GM13977 (cell line): ENCODE measurements around the gene HSPB1.
"Not testable (repeated sequence)": the region's sequence is repeated elsewhere in the genome, so short reads cannot be mapped to it uniquely, and the experiment has no call there.

Experiments used
- DNase-seq: peaks from one replicate; pipeline ENCODE4 v3.0.0; 2012; ENCODE audit warnings: low spot score
- in situ Hi-C: fragments of 300-500 bp; cut with MboI; formaldehyde crosslinking; loops from one replicate; pipeline ENCODE4 v1.12.0; 2022; ENCODE audit warnings: low sequenced_read_pairs, low pct_unique_long_range_greater_than_20kb, mixed read lengths, inconsistent platforms; ENCODE audit not compliant: unreplicated experiment
- TF ChIP-seq, protein P1 (sequence below): IDR thresholded peaks from 2 replicates; pipeline ENCODE4 v1.5.1; 2012; ENCODE audit warnings: mild to moderate bottlenecking, control low read depth; ENCODE audit not compliant: insufficient read depth; ENCODE audit errors: extremely low read depth, missing control alignments

The HSPB1 gene

DNA sequence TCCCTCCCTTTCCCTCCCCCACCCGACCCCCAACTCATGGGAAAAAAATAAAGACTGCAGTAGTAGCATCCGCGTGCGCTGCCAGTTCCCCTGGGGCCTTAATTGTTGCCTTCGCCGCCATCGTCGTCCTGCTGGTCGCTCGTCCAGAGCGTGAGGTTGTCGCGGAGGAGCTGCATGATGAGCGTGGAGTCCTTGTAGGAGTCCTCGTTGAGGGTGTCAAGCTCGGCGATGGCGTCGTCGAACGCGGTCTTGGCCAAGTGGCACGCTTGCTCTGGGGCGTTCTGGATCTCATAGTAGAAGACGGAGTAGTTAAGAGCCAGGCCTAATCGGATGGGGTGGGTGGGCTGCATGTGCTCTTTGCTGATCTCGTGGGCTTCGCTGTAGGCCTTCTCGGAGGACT is 27.0 kb downstream of the HSPB1 start:
- TF ChIP-seq, protein P1, sequence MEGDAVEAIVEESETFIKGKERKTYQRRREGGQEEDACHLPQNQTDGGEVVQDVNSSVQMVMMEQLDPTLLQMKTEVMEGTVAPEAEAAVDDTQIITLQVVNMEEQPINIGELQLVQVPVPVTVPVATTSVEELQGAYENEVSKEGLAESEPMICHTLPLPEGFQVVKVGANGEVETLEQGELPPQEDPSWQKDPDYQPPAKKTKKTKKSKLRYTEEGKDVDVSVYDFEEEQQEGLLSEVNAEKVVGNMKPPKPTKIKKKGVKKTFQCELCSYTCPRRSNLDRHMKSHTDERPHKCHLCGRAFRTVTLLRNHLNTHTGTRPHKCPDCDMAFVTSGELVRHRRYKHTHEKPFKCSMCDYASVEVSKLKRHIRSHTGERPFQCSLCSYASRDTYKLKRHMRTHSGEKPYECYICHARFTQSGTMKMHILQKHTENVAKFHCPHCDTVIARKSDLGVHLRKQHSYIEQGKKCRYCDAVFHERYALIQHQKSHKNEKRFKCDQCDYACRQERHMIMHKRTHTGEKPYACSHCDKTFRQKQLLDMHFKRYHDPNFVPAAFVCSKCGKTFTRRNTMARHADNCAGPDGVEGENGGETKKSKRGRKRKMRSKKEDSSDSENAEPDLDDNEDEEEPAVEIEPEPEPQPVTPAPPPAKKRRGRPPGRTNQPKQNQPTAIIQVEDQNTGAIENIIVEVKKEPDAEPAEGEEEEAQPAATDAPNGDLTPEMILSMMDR, result no peak
- in situ Hi-C loops, result no loop called here
- DNase-seq, result no peak

DNA sequence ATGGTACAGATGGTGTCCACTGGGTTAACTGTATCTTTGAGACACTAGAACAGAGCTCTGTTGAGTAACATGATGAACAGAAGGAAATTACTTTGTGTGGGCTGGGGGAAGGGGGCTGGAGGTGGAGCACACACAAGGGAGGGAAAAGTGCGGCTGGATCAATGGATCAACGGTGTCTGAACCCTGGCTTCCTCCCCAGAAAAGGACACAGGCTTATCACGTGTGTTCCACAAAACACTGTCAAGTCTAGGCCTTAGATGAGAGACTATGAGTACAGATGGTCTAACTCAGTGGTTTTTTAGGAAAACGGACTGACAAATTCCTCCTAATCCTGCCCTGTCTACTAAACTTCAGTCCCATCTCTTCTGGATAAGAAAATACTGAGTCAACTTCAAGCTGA is 27.8 kb downstream of the HSPB1 start:
- in situ Hi-C loops, result no loop called here
- DNase-seq, result no peak
- TF ChIP-seq, protein P1, result no peak

DNA sequence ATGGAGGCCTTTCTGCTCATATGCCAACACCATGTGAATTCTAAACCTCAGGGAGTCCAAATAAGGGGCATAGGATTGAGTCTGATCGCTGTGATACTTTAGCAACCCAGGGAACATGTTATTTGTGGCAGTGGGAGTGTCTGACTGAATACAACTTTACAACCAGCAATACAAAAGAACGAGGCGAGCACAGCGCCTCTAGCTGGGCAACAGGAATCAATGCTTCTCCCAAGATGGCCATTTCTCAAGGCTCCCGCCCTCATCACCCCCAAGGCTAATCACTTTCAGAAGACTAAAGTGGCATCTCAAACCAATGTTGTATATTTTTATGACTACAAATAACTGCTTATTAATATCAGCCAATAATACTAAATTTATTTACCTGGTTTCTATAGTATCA is 28.2 kb downstream of the HSPB1 start:
- in situ Hi-C loops, result no loop called here
- TF ChIP-seq, protein P1, result no peak
- DNase-seq, result no peak

DNA sequence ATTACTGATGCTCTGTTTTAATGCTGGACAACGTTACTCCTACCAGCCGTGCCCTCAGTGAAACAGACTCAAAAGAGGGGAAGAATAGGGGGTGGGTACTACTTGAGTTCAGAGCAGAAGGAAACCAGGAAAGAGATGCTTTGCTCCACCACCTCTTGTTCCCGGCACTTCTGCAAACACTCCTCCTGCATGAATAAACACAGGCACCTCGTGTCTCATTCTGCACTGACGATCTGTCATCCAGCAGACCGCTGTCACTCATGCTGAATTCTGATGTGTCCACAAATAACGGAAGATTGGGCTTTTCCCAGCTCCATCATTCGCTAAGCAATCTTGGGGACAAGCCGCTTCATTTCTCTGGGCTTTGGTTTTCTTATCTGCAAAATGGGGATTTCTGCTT is 29.6 kb downstream of the HSPB1 start:
- TF ChIP-seq, protein P1, result no peak
- no peak for DNase-seq
- in situ Hi-C loops, result no loop called here

DNA sequence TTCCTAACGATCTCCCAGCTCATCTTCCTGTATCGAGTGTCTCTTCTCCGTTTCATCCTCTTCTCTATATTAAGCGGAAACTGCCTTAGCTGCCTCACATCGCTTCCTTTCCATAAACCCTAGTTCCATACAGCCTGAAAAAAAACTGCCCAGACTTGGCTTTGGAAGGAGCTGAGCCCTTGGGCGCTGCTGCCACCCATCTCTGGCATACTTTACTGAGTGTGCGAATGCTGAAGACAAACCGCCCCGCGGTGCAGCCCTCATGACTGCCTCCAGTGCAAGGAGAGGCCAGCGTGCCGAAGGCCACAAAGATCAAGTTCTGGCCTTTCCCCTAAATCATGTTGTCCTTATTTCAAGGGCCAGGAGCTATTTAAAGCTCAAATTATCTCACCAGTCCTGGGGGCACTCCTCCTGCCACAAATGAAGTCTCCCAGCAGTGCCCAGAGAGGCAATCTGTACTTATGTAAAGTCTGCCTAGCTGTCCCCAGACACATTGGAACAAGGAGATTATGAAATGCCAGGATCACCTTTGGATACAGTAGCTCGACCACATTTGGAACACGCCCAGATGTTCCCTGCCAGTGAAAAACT is 31.1 kb downstream of the HSPB1 start:
- in situ Hi-C loops, result no loop called here
- no peak for DNase-seq
- TF ChIP-seq, protein P1, result no peak

DNA sequence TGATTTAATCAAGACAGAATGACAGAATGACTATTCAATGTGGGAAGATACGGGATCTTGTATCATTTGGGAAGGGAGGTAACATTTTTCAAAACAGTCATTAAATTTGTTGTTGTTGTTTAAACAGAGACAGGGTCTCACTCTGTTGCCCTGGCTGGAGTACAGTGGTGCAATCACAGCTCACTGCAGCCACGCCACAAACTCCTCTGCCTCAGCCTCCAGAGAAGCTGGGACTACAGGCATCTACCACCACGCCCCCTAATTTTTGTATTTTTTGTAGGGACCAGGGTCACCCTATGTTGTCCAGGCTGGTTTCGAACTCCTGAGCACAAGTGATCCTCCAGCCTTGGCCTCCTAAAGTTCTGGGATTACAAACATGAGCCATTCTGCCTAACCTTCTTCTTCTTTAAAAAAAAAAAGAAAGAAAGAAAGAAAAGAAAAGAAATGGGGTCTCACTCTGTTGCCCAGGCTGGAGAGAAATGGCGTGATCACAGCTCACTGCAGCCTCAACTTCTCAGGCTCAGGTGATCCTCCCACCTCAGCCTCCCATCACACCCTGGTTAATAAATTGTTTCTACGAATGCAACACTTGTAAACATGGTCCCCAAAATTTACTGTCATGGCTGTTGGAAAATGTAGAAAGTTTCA is 32.0 kb downstream of the HSPB1 start:
- DNase-seq, result no peak
- TF ChIP-seq, protein P1, result no peak
- in situ Hi-C loops, result no loop called here

DNA sequence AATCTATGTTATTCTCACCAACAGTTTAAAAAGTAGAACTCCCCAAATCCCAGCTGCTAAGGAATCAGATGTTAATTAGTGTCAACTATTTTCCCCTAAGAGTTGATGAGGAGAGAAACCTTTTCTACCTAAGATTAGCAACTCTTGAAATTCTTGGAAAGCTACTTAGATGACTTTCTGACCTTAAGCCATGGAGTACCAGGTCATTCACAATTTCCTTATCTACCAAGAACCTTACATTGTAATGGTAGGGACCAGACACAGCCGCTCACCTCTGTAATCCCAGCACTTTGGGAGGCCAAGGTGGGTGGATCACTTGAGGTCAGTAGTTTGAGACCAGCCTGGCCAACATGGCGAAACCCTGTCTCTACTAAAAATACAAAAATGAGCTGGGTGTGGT is 32.9 kb downstream of the HSPB1 start:
- in situ Hi-C loops, result not testable (repeated sequence)

More for the DNA sequence above, 32.9 kb downstream of the HSPB1 start:
- not testable (repeated sequence) for DNase-seq
